Lung microvascular endothelial cell (primary cell): ENCODE results near the gene SLC47A1. TPM values are rescaled to one million over a fixed set of nuclear protein-coding genes. Genes with fewer than 3 reads are reported as not detected.
"Not testable (repeated sequence)": the region's sequence is repeated elsewhere in the genome, so short reads cannot be mapped to it uniquely, and the experiment has no call there.

Source experiments
- DNase-seq, 2 donors: peaks; one replicate each; pipeline versions ENCODE4 v3.0.0 to v3.0.0-alpha.2; 2010; ENCODE audit warnings: low read depth in 2 of 2
- total RNA-seq: library from RNA; depleted of rRNA; stranded (reverse); fragments of >200 nt; gene quantifications from 2 replicates; pipeline ENCODE4 v1.2.1, GENCODE V29; 2014

The SLC47A1 gene
- 0.22 and 0.40 TPM in 2 replicates for total RNA-seq

- DNase-seq, result peak; percentile 13 to 68
These were observed at the start of gene SLC47A1 for GRCh38 chr17:19533718-19534561. SLC47A1 (plus strand) TSS chr17:19533854; CDS start chr17:19533940, 86 bp downstream.

- DNase-seq, result no peak
These were observed 47.8 kb upstream of the SLC47A1 start for GRCh38 chr17:19485800-19486340.

GRCh38 chr17:19486351-19487023, 47.2 kb upstream of the SLC47A1 start:
- no peak for DNase-seq

GRCh38 chr17:19487024-19487600, 46.5 kb upstream of the SLC47A1 start:
- DNase-seq, result peak; percentile 16 to 36

GRCh38 chr17:19492141-19492540, 41.5 kb upstream of the SLC47A1 start:
- DNase-seq, result no peak

- no peak for DNase-seq
These were observed 38.5 kb upstream of the SLC47A1 start for GRCh38 chr17:19494961-19495806.

- no peak for DNase-seq
These were observed 37.7 kb upstream of the SLC47A1 start for GRCh38 chr17:19495828-19496528.

- no peak for DNase-seq
These were observed 36.0 kb upstream of the SLC47A1 start for GRCh38 chr17:19497624-19498023.

GRCh38 chr17:19501219-19501618, 32.4 kb upstream of the SLC47A1 start:
- peak in 1 of 2 donors; percentile 14 for DNase-seq

- no peak for DNase-seq
These were observed 31.1 kb upstream of the SLC47A1 start for GRCh38 chr17:19502517-19502916.

- not testable (repeated sequence) for DNase-seq
These were observed 28.1 kb upstream of the SLC47A1 start for GRCh38 chr17:19505561-19505960.

GRCh38 chr17:19507775-19508576, 25.7 kb upstream of the SLC47A1 start:
- peak; percentile 92 for DNase-seq

GRCh38 chr17:19508577-19508867, 25.1 kb upstream of the SLC47A1 start:
- DNase-seq, result no peak

GRCh38 chr17:19509281-19509852, 24.3 kb upstream of the SLC47A1 start:
- DNase-seq, result not testable (repeated sequence)

GRCh38 chr17:19510903-19511302, 22.8 kb upstream of the SLC47A1 start:
- no peak for DNase-seq

- peak; percentile 70 to 82 for DNase-seq
These were observed 19.7 kb upstream of the SLC47A1 start for GRCh38 chr17:19513897-19514488.

- no peak for DNase-seq
These were observed 16.0 kb upstream of the SLC47A1 start for GRCh38 chr17:19517699-19518098.

GRCh38 chr17:19519388-19520291, 14.0 kb upstream of the SLC47A1 start:
- DNase-seq, result not testable (repeated sequence)
